GM18505 (cell line): ENCODE measurements around the gene KCNJ18.
"Not testable (repeated sequence)": the region's sequence is repeated elsewhere in the genome, so short reads cannot be mapped to it uniquely, and the experiment has no call there.

Source experiments
- ATAC-seq: cut with Tn5 transposase; IDR thresholded peaks from one replicate; pipeline ENCODE4 v1.9.1; 2021; ENCODE audit not compliant: unreplicated experiment
- POLR2A ChIP-seq: IDR thresholded peaks from 4 replicates; pipeline ENCODE4 v1.6.1; 2011; ENCODE audit warnings: borderline replicate concordance; ENCODE audit not compliant: insufficient read depth, insufficient read length; ENCODE audit errors: extremely low read depth

KCNJ18 gene

DNA sequence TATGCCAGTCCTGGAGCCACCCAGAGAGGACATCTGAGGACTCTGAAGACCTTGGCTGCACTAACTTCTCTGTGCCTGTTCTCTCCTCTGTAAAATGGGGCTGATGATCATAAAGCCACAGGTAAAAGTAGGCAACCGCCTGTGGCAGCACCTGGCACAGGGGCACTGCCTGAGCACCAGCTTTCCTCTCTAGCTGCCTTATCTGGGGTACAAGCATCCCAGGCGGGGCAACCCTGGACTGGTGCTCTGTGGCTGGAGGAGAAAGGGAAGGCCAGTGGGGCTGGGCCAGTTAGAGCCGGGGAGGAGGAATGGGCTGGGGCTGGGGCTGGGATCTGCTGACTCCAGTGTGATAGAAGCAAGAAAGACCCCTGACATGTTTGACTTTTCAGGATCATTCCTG lies 18.2 kb downstream of the KCNJ18 start:
- not testable (repeated sequence) for ATAC-seq

DNA sequence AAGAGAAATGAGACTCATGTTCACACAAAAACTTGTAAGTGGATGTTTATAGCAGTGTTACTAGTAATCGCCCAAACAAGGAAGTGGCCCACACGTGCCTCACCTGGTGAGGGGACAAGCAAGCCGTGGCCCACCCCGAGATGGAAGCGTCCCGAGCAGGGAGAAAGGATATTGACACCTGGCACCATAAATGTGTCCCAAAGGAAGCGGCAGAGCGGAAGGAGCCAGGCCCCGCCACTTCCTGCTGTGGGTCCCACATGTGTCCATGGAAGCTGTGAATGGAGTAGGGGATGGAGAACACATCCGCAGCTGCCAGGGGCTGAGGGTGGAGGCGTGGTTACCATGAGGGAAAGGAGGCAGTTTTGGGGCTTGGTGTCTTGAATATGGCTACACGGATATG lies 18.9 kb downstream of the KCNJ18 start:
- no peak for TF ChIP-seq POLR2A
- no peak for ATAC-seq

- ATAC-seq, result not testable (repeated sequence)
Observed at GRCh38 chr17:21713020-21713419, 20.7 kb downstream of the KCNJ18 start.

GRCh38 chr17:21713631-21714030 lies 21.3 kb downstream of the KCNJ18 start:
- not testable (repeated sequence) for ATAC-seq

GRCh38 chr17:21714676-21715075 lies 22.4 kb downstream of the KCNJ18 start:
- not testable (repeated sequence) for ATAC-seq

GRCh38 chr17:21715877-21716276 lies 23.6 kb downstream of the KCNJ18 start:
- not testable (repeated sequence) for ATAC-seq

DNA sequence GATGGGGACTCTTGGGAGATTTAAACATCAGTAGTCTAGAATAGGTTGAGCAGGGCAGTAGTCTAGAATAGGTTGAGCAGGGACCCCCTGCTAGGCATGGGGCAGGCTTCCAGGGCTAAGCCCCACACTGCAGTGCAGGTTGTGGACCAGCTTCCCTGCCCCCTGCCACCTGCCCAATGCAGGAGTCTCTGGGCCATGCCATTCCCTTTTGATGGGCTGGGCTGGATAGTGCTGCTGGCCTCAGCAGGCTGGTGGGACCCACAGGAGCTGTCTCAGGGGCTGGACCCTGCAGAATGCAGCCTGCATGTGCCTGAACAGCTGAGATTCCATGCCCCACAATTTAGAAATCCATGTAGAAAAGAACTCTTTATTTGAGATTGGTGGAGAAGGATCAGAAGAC lies 26.6 kb downstream of the KCNJ18 start:
- not testable (repeated sequence) for ATAC-seq

- ATAC-seq, result not testable (repeated sequence)
Observed at GRCh38 chr17:21719511-21720226, 27.3 kb downstream of the KCNJ18 start.

GRCh38 chr17:21720566-21720965 lies 28.2 kb downstream of the KCNJ18 start:
- ATAC-seq, result not testable (repeated sequence)

- not testable (repeated sequence) for ATAC-seq
Observed at GRCh38 chr17:21722268-21722667, 29.9 kb downstream of the KCNJ18 start.

DNA sequence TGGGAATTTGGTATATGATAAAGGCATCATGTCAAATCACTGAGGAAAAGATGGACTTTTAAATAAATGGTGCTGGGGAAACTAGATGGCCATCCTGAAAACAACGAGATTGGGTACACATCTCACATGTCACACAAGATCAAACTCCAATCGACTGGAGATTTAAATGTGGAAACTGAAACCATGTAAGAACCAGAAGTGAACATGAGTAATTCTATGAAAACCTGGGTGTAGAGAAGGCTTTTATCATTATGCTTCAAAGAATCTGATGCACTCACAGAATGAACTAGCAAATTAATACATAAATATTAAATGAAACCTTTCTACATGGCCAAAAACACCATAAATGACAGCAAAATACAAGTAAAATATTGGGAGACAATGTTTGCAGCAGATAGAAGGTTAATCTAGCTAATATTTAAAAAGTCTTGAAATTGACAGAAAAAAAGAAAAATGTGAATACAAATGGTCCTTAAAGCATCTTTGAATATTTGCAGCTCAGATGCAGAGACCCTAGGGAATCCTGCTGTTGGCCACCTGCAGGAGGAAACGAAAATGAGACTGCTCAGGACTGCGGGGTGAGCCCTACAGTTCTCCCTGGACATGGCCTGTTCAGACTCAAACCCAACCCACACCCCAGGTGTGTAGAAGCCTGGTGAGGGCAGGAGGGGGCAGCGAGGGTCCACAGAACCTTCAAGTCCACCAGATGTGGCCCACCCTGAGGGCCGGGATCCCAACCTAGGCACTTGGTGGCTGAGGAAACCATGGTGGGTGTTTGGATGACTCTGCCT lies 32.1 kb downstream of the KCNJ18 start:
- ATAC-seq, result not testable (repeated sequence)

GRCh38 chr17:21731076-21731475 lies 38.8 kb downstream of the KCNJ18 start:
- not testable (repeated sequence) for ATAC-seq

DNA sequence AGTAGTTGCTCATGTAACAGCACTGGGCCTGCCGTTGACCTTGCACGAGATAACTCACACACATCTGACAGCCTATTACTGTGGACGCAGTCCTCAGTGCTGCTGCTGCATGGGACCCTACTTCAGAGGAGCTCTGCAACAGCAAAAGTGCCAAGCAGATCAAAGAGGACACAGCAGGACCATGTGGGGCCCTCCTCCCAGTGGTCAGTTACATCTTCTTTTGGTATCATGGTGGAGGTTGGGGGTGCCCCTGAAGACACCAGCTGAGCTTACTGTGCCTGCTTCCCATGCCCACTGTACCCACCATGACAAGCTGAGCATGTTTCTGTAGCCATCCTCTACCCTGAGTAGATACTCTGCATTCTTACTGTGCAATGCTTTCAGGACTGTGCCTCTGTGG lies 41.6 kb downstream of the KCNJ18 start:
- not testable (repeated sequence) for ATAC-seq

DNA sequence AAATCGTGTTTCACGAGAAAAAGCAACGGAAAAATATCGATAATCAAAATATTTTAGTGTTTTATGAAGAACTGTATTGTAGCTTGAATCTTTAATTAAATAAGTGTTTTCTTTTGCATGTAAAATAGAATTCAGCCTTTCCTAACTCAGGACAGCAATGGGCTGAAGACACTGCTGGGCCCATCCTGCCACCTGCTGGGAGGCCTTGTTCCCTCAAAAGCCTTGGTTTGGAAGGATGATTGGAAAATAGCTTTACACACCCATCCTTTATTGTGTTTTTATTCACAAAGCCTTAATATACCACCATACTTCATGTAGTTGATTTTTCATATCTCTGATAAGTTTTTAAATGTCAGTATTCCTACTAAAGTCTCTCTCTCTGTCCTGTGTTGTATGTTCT lies 43.5 kb downstream of the KCNJ18 start:
- ATAC-seq, result not testable (repeated sequence)

- ATAC-seq, result not testable (repeated sequence)
Observed at GRCh38 chr17:21737015-21737580, 44.8 kb downstream of the KCNJ18 start.

GRCh38 chr17:21738241-21738640 lies 45.9 kb downstream of the KCNJ18 start:
- not testable (repeated sequence) for ATAC-seq

- not testable (repeated sequence) for ATAC-seq
Observed at GRCh38 chr17:21738877-21739474, 46.7 kb downstream of the KCNJ18 start.

DNA sequence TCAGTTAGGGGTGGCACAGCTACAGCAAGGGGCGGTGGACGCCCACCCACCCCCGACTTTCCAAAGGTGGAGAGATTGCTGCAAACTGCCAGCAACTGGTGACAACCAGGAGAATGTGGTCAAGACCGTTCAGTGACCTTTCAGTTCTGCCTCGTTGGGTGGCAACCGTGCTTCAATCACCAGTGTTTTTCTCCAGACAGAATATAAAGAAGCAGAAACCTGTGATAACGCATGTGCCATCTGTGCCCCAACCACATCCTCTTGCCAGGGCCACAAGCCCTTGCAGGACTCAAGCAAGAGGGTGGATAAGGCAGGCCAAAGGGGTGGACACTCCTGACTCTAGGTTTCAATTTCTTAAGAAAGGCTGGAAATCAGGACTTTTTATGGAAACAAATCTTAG lies 47.2 kb downstream of the KCNJ18 start:
- not testable (repeated sequence) for ATAC-seq

DNA sequence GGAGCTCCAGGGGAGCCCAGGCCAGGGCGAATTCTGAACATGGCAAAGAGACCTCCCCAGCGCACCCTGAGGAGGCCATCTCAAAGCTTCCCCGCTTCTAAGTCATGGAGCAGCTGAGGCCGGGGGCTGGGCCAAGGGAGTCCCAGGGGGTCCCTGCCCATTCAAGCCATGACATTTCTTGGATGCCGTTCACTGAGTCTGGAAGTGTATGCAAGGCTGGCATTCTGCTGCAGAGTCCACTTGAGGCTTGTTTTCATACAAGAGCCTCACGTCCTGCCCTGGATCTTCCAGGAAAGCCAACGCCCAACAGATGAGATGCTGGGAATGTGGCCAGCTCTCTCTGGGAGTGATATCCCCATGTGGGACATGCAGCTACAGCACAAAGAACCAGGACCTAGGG lies 48.5 kb downstream of the KCNJ18 start:
- not testable (repeated sequence) for ATAC-seq

DNA sequence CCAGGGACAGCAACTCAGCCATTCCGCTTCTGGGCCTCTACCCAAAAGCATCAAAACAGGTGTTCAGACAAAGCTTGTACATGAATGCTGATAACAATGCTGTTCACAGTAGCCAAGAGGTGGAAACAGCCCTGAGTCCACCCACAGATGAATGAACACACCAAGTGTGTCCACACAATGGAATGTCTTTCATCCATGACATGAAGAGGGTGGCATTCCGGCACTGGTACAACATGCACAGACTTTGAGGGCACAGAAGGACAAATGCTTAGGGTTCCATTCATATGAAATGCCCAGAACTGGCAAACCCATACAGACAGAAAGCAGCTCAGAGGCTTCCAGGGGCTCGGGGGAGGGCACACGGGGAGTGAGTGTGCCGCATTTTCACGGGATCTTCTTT lies 49.2 kb downstream of the KCNJ18 start:
- not testable (repeated sequence) for ATAC-seq
